Measurements from ENCODE around the gene MFSD6.

DNA sequence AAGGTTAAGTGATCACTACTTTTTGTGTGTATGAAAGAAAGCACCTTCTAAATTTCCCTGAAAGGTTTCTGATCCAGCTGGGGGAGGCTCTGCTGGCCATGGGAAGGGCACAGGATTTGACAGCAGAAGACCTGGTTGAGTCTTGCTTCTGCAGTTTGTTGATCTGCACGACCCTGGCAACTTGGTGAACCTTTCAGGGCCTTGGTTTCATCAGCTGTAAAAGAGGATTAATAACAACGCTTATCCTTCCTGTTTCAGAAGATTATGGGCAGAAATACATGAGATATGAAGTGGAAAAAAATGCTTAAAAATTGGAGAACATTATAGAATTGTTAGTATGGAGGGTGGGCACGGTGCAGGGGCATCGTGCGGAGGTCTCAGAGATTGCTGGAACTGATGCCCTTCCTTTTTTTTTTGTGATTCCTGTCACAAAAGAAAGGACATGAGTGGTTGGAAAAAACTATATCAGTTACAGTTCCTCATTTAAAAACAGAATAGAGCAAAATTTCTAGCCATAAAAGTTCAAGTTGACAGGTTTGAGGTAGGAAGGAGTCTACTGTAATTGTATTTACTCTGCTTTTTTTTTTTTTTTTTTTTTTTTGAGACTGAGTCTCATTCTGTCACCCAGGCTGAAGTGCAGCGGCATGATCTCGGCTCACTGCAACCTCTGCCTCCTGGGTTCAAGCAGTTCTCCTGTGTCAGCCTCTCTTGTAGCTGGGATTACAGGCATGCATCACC, 47.4 kb downstream of the MFSD6 start:
- TF ChIP-seq POLR2A (IDR thresholded peaks at IDR 0.05) = no peak
- TF ChIP-seq, protein P1, sequence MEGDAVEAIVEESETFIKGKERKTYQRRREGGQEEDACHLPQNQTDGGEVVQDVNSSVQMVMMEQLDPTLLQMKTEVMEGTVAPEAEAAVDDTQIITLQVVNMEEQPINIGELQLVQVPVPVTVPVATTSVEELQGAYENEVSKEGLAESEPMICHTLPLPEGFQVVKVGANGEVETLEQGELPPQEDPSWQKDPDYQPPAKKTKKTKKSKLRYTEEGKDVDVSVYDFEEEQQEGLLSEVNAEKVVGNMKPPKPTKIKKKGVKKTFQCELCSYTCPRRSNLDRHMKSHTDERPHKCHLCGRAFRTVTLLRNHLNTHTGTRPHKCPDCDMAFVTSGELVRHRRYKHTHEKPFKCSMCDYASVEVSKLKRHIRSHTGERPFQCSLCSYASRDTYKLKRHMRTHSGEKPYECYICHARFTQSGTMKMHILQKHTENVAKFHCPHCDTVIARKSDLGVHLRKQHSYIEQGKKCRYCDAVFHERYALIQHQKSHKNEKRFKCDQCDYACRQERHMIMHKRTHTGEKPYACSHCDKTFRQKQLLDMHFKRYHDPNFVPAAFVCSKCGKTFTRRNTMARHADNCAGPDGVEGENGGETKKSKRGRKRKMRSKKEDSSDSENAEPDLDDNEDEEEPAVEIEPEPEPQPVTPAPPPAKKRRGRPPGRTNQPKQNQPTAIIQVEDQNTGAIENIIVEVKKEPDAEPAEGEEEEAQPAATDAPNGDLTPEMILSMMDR (IDR thresholded peaks at IDR 0.05) = no peak

Measured in thyroid gland (tissue), 4 donors.